ENCODE measurements around the gene FCN3.

DNA sequence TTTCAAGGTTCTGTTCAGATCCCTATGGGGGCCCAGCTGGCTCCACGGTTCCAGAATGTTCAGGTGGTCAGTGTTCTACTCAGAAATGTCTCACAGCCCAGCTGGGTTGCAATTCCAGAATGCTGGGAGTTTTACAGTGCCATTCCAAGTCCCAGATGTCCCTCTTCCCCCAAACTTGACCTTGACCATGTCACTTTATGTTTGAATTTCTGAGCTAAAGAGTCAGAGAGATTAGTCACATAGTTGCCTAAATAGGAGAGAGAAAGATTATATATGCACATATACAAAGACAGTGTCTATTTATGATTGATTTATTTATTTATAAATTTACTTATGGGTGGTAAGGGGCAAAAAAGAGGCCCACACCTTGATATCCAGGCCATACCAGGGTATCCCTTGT lies 20.3 kb upstream of the FCN3 start:
- no peak for TF ChIP-seq MAZ (CRISPR knock-in tag; conservative IDR thresholded peaks at IDR 0.05 in 1 of 2, IDR thresholded peaks at IDR 0.05 in 1 of 2)
- TF ChIP-seq NR3C1 (CRISPR knock-in tag; IDR thresholded peaks at IDR 0.05): no peak
- TF ChIP-seq KDM1A (IDR thresholded peaks at IDR 0.05): no peak
- no peak for TF ChIP-seq CHD2 (IDR thresholded peaks at IDR 0.05; ENCODE audit: low read depth, low read length)
- TF ChIP-seq ZNF324 (CRISPR knock-in tag; IDR thresholded peaks at IDR 0.05): no peak
- TF ChIP-seq ATF6 (CRISPR knock-in tag; IDR thresholded peaks at IDR 0.05): no peak
- TF ChIP-seq EHMT2 (IDR thresholded peaks at IDR 0.05): no peak
- no peak for TF ChIP-seq MYC (IDR thresholded peaks at IDR 0.05; ENCODE audit: low read depth, low read length)
- no peak for TF ChIP-seq MYC (CRISPR knock-in tag; IDR thresholded peaks at IDR 0.05; ENCODE audit: borderline replicate concordance, low read depth)
